Neural cell (in vitro differentiated cells): ENCODE data around the gene LRRC42. TPM values are rescaled to one million over a fixed set of nuclear protein-coding genes. Genes with fewer than 3 reads are reported as not detected.

Experiments
- H2AFZ ChIP-seq: fragments of 200-600, 300-800 bp; sonication (generic), shearing (Covaris generic); 2 replicates; pipeline ENCODE4 v1.6.0; 2014; ENCODE audit warnings: low read depth, mild to moderate bottlenecking, antibody characterized with exemption, low read length, moderate library complexity
- H3F3A ChIP-seq: fragments of 200-600 bp; shearing (Covaris generic); 2 replicates; pipeline ENCODE4 v1.6.1; 2016; ENCODE audit warnings: mild to moderate bottlenecking, moderate library complexity, mixed read lengths, antibody characterized with exemption, low read length; ENCODE audit not compliant: insufficient read depth, poor library complexity, severe bottlenecking
- H3K27ac ChIP-seq: fragments of 200-600, 300-800 bp; sonication (generic), shearing (Covaris generic); 2 replicates; pipeline ENCODE4 v1.5.1; 2014; ENCODE audit warnings: mild to moderate bottlenecking, low read length, moderate library complexity
- H3K27me3 ChIP-seq: fragments of 300-800, 200-600 bp; sonication (generic), shearing (Covaris generic); 2 replicates; pipeline ENCODE4 v1.6.0; 2014; ENCODE audit warnings: mild to moderate bottlenecking, low read depth, low read length, moderate library complexity; ENCODE audit not compliant: insufficient read depth
- H3K36me3 ChIP-seq: fragments of 300-800, 200-600 bp; sonication (generic), shearing (Covaris generic); 2 replicates; pipeline ENCODE4 v1.5.1; 2014; ENCODE audit warnings: mild to moderate bottlenecking, antibody characterized with exemption, low read length, moderate library complexity; ENCODE audit not compliant: insufficient read depth
- H3K4me2 ChIP-seq: fragments of 300-800, 200-600 bp; sonication (generic), shearing (Covaris generic); 2 replicates; pipeline ENCODE4 v1.6.0; 2014; ENCODE audit warnings: mild to moderate bottlenecking, low read length
- H3K4me3 ChIP-seq: fragments of 300-800, 200-600 bp; sonication (generic), shearing (Covaris generic); 2 replicates; pipeline ENCODE4 v1.5.1; 2014; ENCODE audit warnings: mild to moderate bottlenecking, low read length, moderate library complexity
- H3K79me2 ChIP-seq: fragments of 200-600 bp; shearing (Covaris generic); replicated peaks from 2 replicates; pipeline ENCODE4 v1.6.0; 2014; ENCODE audit warnings: mild to moderate bottlenecking, low read length, moderate library complexity; ENCODE audit not compliant: insufficient read depth
- H3K9ac ChIP-seq: fragments of 300-800, 200-600 bp; sonication (generic), shearing (Covaris generic); 2 replicates; pipeline ENCODE4 v1.6.1; 2016; ENCODE audit warnings: mild to moderate bottlenecking, low read length, mixed read lengths
- H3K9me2 ChIP-seq: fragments of 200-600 bp; shearing (Covaris generic); 2 replicates; pipeline ENCODE4 v1.6.1; 2016; ENCODE audit warnings: mild to moderate bottlenecking, low read length, mixed read lengths; ENCODE audit not compliant: insufficient read depth
- H3K9me3 ChIP-seq: fragments of 200-600, 300-800 bp; sonication (generic), shearing (Covaris generic); 2 replicates; pipeline ENCODE4 v1.6.1; 2016; ENCODE audit warnings: mild to moderate bottlenecking, mixed run types, low read length, moderate library complexity, mixed read lengths
- H4K20me1 ChIP-seq: fragments of 200-600 bp; shearing (Covaris generic); 2 replicates; pipeline ENCODE4 v1.6.1; 2016; ENCODE audit warnings: mild to moderate bottlenecking, mixed run types; ENCODE audit not compliant: insufficient read depth
- EP300 ChIP-seq: fragments of 450-650 bp; conservative IDR thresholded peaks from 2 replicates; pipeline ENCODE4 v1.6.1; 2014; ENCODE audit warnings: antibody characterized with exemption, mild to moderate bottlenecking, moderate library complexity; ENCODE audit not compliant: poor library complexity, severe bottlenecking
- EZH2 ChIP-seq: fragments of 200-600, 300-800 bp; shearing (Covaris generic), sonication (generic); IDR thresholded peaks from 2 replicates; pipeline ENCODE4 v1.6.1; 2014; ENCODE audit warnings: antibody characterized with exemption, low read length, borderline replicate concordance, mild to moderate bottlenecking; ENCODE audit not compliant: insufficient read depth, poor library complexity, severe bottlenecking
- MXI1 ChIP-seq: fragments of 450-650 bp; conservative IDR thresholded peaks from 2 replicates; pipeline ENCODE4 v1.6.1; 2014; ENCODE audit warnings: antibody characterized with exemption, mild to moderate bottlenecking; ENCODE audit not compliant: poor library complexity, severe bottlenecking
- POLR2AphosphoS5 ChIP-seq: IDR thresholded peaks from 2 replicates; pipeline ENCODE4 v1.6.1; 2012
- RAD21 ChIP-seq: fragments of 450-650 bp; conservative IDR thresholded peaks from 2 replicates; pipeline ENCODE4 v1.6.1; 2014; ENCODE audit warnings: antibody characterized with exemption, mild to moderate bottlenecking, moderate library complexity
- SMC3 ChIP-seq: fragments of 450-650 bp; conservative IDR thresholded peaks from 2 replicates; pipeline ENCODE4 v1.6.1; 2014; ENCODE audit warnings: antibody characterized with exemption, mild to moderate bottlenecking, moderate library complexity; ENCODE audit not compliant: poor library complexity
- TAF1 ChIP-seq: IDR thresholded peaks from 2 replicates; pipeline ENCODE4 v1.6.1; 2012; ENCODE audit warnings: low read depth
- polyA plus RNA-seq: library from polyadenylated mRNA; depleted of rRNA; stranded (reverse); fragments of >200 nt; gene quantifications from 2 replicates; pipeline ENCODE4 v1.2.3, GENCODE V29; 2014
- TF ChIP-seq, protein P1 (sequence below): fragments of 450-650 bp; IDR thresholded peaks from 2 replicates; pipeline ENCODE4 v1.5.1; 2014; ENCODE audit warnings: antibody characterized with exemption, mild to moderate bottlenecking, moderate library complexity; ENCODE audit not compliant: poor library complexity, severe bottlenecking
- TF ChIP-seq, protein P2 (sequence below): IDR thresholded peaks from 2 replicates; pipeline ENCODE4 v1.6.1; 2012; ENCODE audit warnings: borderline replicate concordance

Gene LRRC42
- polyA plus RNA-seq, 1 donor from 2014 or later, result 23.9 TPM

DNA sequence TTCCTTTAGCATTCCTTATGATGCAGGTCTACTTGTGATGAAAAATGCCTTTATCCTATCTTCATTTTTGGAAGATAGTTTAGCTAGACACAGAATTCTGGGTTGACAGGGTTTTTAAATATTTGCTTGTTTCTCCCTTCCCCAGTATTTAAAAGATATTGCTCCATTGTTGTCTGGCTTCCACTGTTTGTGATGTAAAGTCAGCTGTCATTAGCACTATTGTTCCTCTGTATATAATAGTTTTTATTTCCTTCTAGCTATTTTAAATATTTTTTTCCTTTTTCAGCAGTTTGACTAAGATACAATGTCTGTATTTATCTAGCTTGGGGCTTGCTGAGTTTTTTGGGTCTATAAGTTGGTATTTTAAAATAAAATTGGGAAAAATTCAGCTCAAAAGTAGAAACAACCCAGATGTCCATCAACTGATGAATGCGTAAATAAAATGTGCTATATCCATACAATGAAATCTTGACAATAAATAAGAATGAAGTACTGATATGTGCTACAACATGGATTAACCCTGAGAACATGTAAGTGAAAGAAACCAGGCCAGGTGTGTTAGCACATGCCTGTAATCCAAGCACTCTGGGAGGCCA lies 11.9 kb upstream of the LRRC42 start:
- Histone ChIP-seq H3K9ac (no peak overlapping the region), H3K79me2 (no peaks in the 10 kb centered on the region), H3K27me3 (no peaks in the 10 kb centered on the region), H3K9me2 (no peaks in the 10 kb centered on the region), H3K27ac (no peak overlapping the region), H4K20me1 (no peaks in the 10 kb centered on the region), H3K9me3 (no peaks in the 10 kb centered on the region), H3F3A (no peaks in the 10 kb centered on the region), H3K4me3 (no peak overlapping the region), H3K4me2 (no peak overlapping the region), H2AFZ (no peak overlapping the region), H3K36me3 (no peaks in the 10 kb centered on the region)
- TF ChIP-seq, protein P1, sequence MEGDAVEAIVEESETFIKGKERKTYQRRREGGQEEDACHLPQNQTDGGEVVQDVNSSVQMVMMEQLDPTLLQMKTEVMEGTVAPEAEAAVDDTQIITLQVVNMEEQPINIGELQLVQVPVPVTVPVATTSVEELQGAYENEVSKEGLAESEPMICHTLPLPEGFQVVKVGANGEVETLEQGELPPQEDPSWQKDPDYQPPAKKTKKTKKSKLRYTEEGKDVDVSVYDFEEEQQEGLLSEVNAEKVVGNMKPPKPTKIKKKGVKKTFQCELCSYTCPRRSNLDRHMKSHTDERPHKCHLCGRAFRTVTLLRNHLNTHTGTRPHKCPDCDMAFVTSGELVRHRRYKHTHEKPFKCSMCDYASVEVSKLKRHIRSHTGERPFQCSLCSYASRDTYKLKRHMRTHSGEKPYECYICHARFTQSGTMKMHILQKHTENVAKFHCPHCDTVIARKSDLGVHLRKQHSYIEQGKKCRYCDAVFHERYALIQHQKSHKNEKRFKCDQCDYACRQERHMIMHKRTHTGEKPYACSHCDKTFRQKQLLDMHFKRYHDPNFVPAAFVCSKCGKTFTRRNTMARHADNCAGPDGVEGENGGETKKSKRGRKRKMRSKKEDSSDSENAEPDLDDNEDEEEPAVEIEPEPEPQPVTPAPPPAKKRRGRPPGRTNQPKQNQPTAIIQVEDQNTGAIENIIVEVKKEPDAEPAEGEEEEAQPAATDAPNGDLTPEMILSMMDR, result no peak
- TF ChIP-seq EP300 (no peak), POLR2AphosphoS5 (no peak), MXI1 (no peak), SMC3 (no peak), TAF1 (no peak), RAD21 (no peak), EZH2 (no peak)
- TF ChIP-seq, protein P2, sequence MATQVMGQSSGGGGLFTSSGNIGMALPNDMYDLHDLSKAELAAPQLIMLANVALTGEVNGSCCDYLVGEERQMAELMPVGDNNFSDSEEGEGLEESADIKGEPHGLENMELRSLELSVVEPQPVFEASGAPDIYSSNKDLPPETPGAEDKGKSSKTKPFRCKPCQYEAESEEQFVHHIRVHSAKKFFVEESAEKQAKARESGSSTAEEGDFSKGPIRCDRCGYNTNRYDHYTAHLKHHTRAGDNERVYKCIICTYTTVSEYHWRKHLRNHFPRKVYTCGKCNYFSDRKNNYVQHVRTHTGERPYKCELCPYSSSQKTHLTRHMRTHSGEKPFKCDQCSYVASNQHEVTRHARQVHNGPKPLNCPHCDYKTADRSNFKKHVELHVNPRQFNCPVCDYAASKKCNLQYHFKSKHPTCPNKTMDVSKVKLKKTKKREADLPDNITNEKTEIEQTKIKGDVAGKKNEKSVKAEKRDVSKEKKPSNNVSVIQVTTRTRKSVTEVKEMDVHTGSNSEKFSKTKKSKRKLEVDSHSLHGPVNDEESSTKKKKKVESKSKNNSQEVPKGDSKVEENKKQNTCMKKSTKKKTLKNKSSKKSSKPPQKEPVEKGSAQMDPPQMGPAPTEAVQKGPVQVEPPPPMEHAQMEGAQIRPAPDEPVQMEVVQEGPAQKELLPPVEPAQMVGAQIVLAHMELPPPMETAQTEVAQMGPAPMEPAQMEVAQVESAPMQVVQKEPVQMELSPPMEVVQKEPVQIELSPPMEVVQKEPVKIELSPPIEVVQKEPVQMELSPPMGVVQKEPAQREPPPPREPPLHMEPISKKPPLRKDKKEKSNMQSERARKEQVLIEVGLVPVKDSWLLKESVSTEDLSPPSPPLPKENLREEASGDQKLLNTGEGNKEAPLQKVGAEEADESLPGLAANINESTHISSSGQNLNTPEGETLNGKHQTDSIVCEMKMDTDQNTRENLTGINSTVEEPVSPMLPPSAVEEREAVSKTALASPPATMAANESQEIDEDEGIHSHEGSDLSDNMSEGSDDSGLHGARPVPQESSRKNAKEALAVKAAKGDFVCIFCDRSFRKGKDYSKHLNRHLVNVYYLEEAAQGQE, result no peak

DNA sequence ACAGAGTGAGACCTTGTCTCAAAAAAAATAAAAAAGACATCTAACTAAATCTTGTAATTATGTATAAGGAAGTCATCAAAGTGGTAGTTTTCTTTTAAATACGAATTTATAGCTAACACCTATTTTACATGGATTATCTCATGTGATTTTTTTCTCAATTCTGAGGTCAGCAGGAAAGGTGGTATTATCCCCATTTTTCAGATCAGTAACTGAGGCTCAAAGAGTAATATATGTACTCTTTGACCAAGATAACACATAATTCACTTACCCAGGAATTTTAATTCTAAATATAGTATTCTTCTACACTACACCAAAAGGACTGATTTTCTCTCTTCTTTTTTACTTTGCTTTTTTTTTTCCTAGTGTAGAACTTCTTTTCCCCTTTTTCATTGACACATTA lies 9.7 kb upstream of the LRRC42 start:
- Histone ChIP-seq H3K9me2 (no peaks in the 10 kb centered on the region), H3K27ac (no peak overlapping the region), H3K79me2 (peaks cover 3% of the 10 kb centered on the region), H4K20me1 (no peaks in the 10 kb centered on the region), H3K4me3 (no peak overlapping the region), H3F3A (no peaks in the 10 kb centered on the region), H3K36me3 (no peaks in the 10 kb centered on the region), H3K9me3 (no peaks in the 10 kb centered on the region), H3K4me2 (no peak overlapping the region), H2AFZ (no peak overlapping the region), H3K9ac (no peak overlapping the region), H3K27me3 (no peaks in the 10 kb centered on the region)
- no peak for TF ChIP-seq TAF1
- TF ChIP-seq, protein P1, result no peak
- no peak for TF ChIP-seq SMC3
- TF ChIP-seq RAD21, result no peak
- no peak for TF ChIP-seq MXI1
- TF ChIP-seq, protein P2, result no peak
- TF ChIP-seq POLR2AphosphoS5, result no peak
- TF ChIP-seq EZH2, result no peak
- no peak for TF ChIP-seq EP300
